Activated naive CD4-positive, alpha-beta T cell treated with anti-CD3 and anti-CD28 coated beads, Interleukin-2, amount 10 ng/mL, durations not matched to agents 7 days and 5 days (primary cell): ENCODE results near the gene PTMA.
"Not testable (repeated sequence)": the region's sequence is repeated elsewhere in the genome, so short reads cannot be mapped to it uniquely, and the experiment has no call there.

Experiments
- CTCF ChIA-PET: fragments of 350-600 bp; sonication (Branson Sonifier 250); formaldehyde crosslinking; loops from one replicate; lab custom pipeline; 2021; ENCODE audit warnings: antibody characterized with exemption; lab: Charles Lee
- DNase-seq: peaks from one replicate; pipeline ENCODE4 v3.0.0-alpha.2; 2020
- H3K27ac Mint-ChIP-seq: one replicate; pipeline ENCODE4 v1.8.0; 2021; ENCODE audit warnings: mild to moderate bottlenecking, moderate library complexity, mixed read lengths
- H3K27me3 Mint-ChIP-seq: one replicate; pipeline ENCODE4 v1.8.0; 2021; ENCODE audit warnings: mild to moderate bottlenecking, mixed read lengths
- H3K36me3 Mint-ChIP-seq: one replicate; pipeline ENCODE4 v1.8.0; 2021; ENCODE audit warnings: mixed read lengths
- H3K4me1 Mint-ChIP-seq: one replicate; pipeline ENCODE4 v1.8.0; 2021; ENCODE audit warnings: mixed read lengths
- H3K4me3 Mint-ChIP-seq: one replicate; pipeline ENCODE4 v1.8.0; 2021; ENCODE audit warnings: mild to moderate bottlenecking, moderate library complexity, mixed read lengths
- H3K9me3 Mint-ChIP-seq: one replicate; pipeline ENCODE4 v1.8.0; 2021; ENCODE audit warnings: mixed read lengths

Gene PTMA

GRCh38 chr2:231720292-231720986 lies 12.1 kb downstream of the PTMA start:
- Mint-ChIP-seq H3K27me3 (peaks cover 10% of the 10 kb centered on the region), H3K4me1 (peaks cover 5% of the 10 kb centered on the region), H3K9me3 (peaks cover 1% of the 10 kb centered on the region), H3K36me3 (peaks cover 3% of the 10 kb centered on the region), H3K27ac (no peak overlapping the region), H3K4me3 (no peak overlapping the region)
- no peak for DNase-seq
- CTCF ChIA-PET: interaction anchor here (1.0 to 9.7 kb wide), 2 partner anchors 39 to 43 kb away, joined by 6 to 473 read pairs; no protein-coding TSS in a partner anchor

GRCh38 chr2:231720987-231721966 lies 13.0 kb downstream of the PTMA start:
- Mint-ChIP-seq H3K9me3 (peaks cover 1% of the 10 kb centered on the region), H3K4me3 (no peak overlapping the region), H3K36me3 (no peaks in the 10 kb centered on the region), H3K27me3 (peaks cover 10% of the 10 kb centered on the region), H3K4me1 (peaks cover 2% of the 10 kb centered on the region), H3K27ac (no peak overlapping the region)
- no peak for DNase-seq
- CTCF ChIA-PET: interaction anchor here (0.5 to 1.5 kb wide), 4 partner anchors 14 to 375 kb away, joined by 3 to 6 read pairs (median 4); no protein-coding TSS in a partner anchor

GRCh38 chr2:231722721-231723307 lies 14.5 kb downstream of the PTMA start:
- Mint-ChIP-seq H3K27ac (no peak overlapping the region), H3K36me3 (no peaks in the 10 kb centered on the region), H3K9me3 (no peaks in the 10 kb centered on the region), H3K27me3 (peaks cover 10% of the 10 kb centered on the region), H3K4me3 (no peak overlapping the region), H3K4me1 (peaks cover 2% of the 10 kb centered on the region)
- CTCF ChIA-PET: no interaction called here
- DNase-seq: no peak

- peaks cover 10% of the 10 kb centered on the region for H3K27me3 Mint-ChIP-seq
- no peak for DNase-seq
- no peak overlapping the region for H3K4me3 Mint-ChIP-seq
- H3K27ac Mint-ChIP-seq: no peak overlapping the region
- peaks cover 2% of the 10 kb centered on the region for H3K4me1 Mint-ChIP-seq
- H3K9me3 Mint-ChIP-seq: no peaks in the 10 kb centered on the region
- CTCF ChIA-PET: interaction anchor here (0.6 to 3.3 kb wide), 7 partner anchors 10 to 77 kb away, joined by 3 to 33 read pairs (median 3); no protein-coding TSS in a partner anchor
- no peaks in the 10 kb centered on the region for H3K36me3 Mint-ChIP-seq
These were observed 17.2 kb downstream of the PTMA start for GRCh38 chr2:231725476-231725875.

- Mint-ChIP-seq H3K36me3 (no peaks in the 10 kb centered on the region), H3K4me3 (no peak overlapping the region), H3K27ac (no peak overlapping the region), H3K9me3 (no peaks in the 10 kb centered on the region), H3K27me3 (peaks cover 6% of the 10 kb centered on the region), H3K4me1 (peaks cover 2% of the 10 kb centered on the region)
- CTCF ChIA-PET: interaction anchor here (1.0 to 3.3 kb wide), 3 partner anchors 11 to 52 kb away, joined by 3 to 33 read pairs (median 11); no protein-coding TSS in a partner anchor
- DNase-seq: no peak
These were observed 18.0 kb downstream of the PTMA start for GRCh38 chr2:231726276-231726675.

- Mint-ChIP-seq H3K27ac (no peak overlapping the region), H3K36me3 (peaks cover under 1% of the 10 kb centered on the region), H3K4me1 (peaks cover 2% of the 10 kb centered on the region), H3K4me3 (no peak overlapping the region), H3K27me3 (no peaks in the 10 kb centered on the region), H3K9me3 (no peaks in the 10 kb centered on the region)
- no peak for DNase-seq
- CTCF ChIA-PET: interaction anchor here (4.0 kb wide), 1 partner anchor 13 kb away, joined by 23 read pairs; no protein-coding TSS in a partner anchor
These were observed 19.3 kb downstream of the PTMA start for GRCh38 chr2:231727621-231728020.

GRCh38 chr2:231732604-231733003 lies 24.3 kb downstream of the PTMA start:
- Mint-ChIP-seq H3K27ac (no peak overlapping the region), H3K36me3 (peaks cover 5% of the 10 kb centered on the region)
- CTCF ChIA-PET: no interaction called here

GRCh38 chr2:231737761-231738160 lies 29.4 kb downstream of the PTMA start:
- H3K4me3 Mint-ChIP-seq: no peak overlapping the region
- no peak overlapping the region for H3K27ac Mint-ChIP-seq
- H3K4me1 Mint-ChIP-seq: no peaks in the 10 kb centered on the region
- CTCF ChIA-PET: no interaction called here
- H3K36me3 Mint-ChIP-seq: peaks cover 6% of the 10 kb centered on the region
- no peaks in the 10 kb centered on the region for H3K9me3 Mint-ChIP-seq
- no peak for DNase-seq
- no peaks in the 10 kb centered on the region for H3K27me3 Mint-ChIP-seq

More at GRCh38 chr2:231732604-231733003, 24.3 kb downstream of the PTMA start:
- H3K4me3 Mint-ChIP-seq: no peak overlapping the region
- no peaks in the 10 kb centered on the region for H3K27me3 Mint-ChIP-seq
- no peaks in the 10 kb centered on the region for H3K4me1 Mint-ChIP-seq
- H3K9me3 Mint-ChIP-seq: no peaks in the 10 kb centered on the region
- DNase-seq: no peak

- CTCF ChIA-PET: interaction anchor here (0.8 kb wide), 1 partner anchor 18 kb away, joined by 3 read pairs; no protein-coding TSS in a partner anchor
- Mint-ChIP-seq H3K36me3 (peaks cover 1% of the 10 kb centered on the region), H3K9me3 (no peaks in the 10 kb centered on the region), H3K27ac (no peak overlapping the region), H3K27me3 (no peaks in the 10 kb centered on the region), H3K4me3 (no peak overlapping the region), H3K4me1 (no peaks in the 10 kb centered on the region)
- DNase-seq: no peak
These were observed 35.2 kb downstream of the PTMA start for GRCh38 chr2:231743376-231744116.

- peaks cover 2% of the 10 kb centered on the region for H3K4me1 Mint-ChIP-seq
- no peaks in the 10 kb centered on the region for H3K36me3 Mint-ChIP-seq
- peaks cover 3% of the 10 kb centered on the region for H3K27me3 Mint-ChIP-seq
- CTCF ChIA-PET: interaction anchor here (2.1 kb wide), 1 partner anchor 30 kb away, joined by 6 read pairs; no protein-coding TSS in a partner anchor
- no peak for DNase-seq
- no peak overlapping the region for H3K4me3 Mint-ChIP-seq
- H3K9me3 Mint-ChIP-seq: no peaks in the 10 kb centered on the region
- no peak overlapping the region for H3K27ac Mint-ChIP-seq
These were observed 37.1 kb downstream of the PTMA start for GRCh38 chr2:231745303-231746038.

- H3K27me3 Mint-ChIP-seq, DNase-seq, H3K36me3 Mint-ChIP-seq, H3K4me3 Mint-ChIP-seq, H3K27ac Mint-ChIP-seq, H3K9me3 Mint-ChIP-seq, CTCF ChIA-PET, H3K4me1 Mint-ChIP-seq: not testable (repeated sequence)
These were observed 40.0 kb downstream of the PTMA start for GRCh38 chr2:231748153-231748896.

GRCh38 chr2:231749016-231749415 lies 40.7 kb downstream of the PTMA start:
- H3K4me3 Mint-ChIP-seq: not testable (repeated sequence)

More at GRCh38 chr2:231749016-231749415, 40.7 kb downstream of the PTMA start:
- H3K9me3 Mint-ChIP-seq, H3K27ac Mint-ChIP-seq, CTCF ChIA-PET, H3K36me3 Mint-ChIP-seq, H3K4me1 Mint-ChIP-seq, H3K27me3 Mint-ChIP-seq: not testable (repeated sequence)
- peak; percentile 26 for DNase-seq
